ENCODE results near the gene TBC1D1. TPM values are rescaled to one million over a fixed set of nuclear protein-coding genes. Genes with fewer than 3 reads are reported as not detected.

TBC1D1 gene
- polyA plus RNA-seq, 1 donor (not counting 4 experiments of a cell fraction or from before 2014, with no cell fraction given), result 32.5 TPM

DNA sequence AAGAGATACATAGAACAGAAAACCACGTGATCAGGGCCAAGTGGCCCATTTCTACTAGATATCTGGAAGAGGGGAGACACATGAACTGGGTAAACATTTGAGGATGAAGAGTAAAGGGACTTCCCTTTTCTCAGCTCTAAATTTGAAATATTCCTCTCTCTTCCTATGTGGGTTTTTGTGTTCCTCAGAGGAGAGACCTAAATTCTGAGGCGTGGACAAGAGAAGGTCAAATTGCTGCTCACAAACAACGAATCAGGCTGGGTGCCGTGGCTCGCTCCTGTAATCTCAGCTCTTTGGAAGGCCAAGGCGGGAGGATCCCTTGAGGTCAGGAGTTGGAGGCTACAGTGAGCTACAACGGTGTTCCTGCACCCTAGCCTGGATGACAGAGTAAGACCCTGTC lies 285.3 kb downstream of the TBC1D1 start:
- Histone ChIP-seq H3K9ac (ENCODE audit: control insufficient read depth, extremely low read depth, insufficient read depth, low read length) (no peak overlapping the region), H3K36me3 (ENCODE audit: control insufficient read depth in 2 of 2, extremely low read depth in 1 of 2, insufficient read depth in 2 of 2, low read length in 2 of 2) (no peaks in the 10 kb centered on the region), H3K4me1 (ENCODE audit: control insufficient read depth, extremely low read depth, insufficient read depth, low read length) (peaks cover 45% of the 10 kb centered on the region), H3K27me3 (ENCODE audit: control insufficient read depth, extremely low read depth, insufficient read depth, low read length) (no peaks in the 10 kb centered on the region), H2AFZ (ENCODE audit: control insufficient read depth, low read length) (no peak overlapping the region), H3K9me3 (ENCODE audit: control insufficient read depth, low read depth, low read length) (no peaks in the 10 kb centered on the region), H3K4me3 (ENCODE audit: control insufficient read depth in 2 of 3, extremely low read depth in 1 of 3, insufficient read depth in 2 of 3, low read depth in 1 of 3, low read length in 3 of 3) (no peak overlapping the region), H3K27ac (ENCODE audit: control insufficient read depth, insufficient read depth, low read length) (no peak overlapping the region), H3K79me2 (ENCODE audit: control insufficient read depth, insufficient read depth, low read length) (no peaks in the 10 kb centered on the region), H3K4me2 (ENCODE audit: control insufficient read depth, extremely low read depth, insufficient read depth, low read depth, low read length) (no peak overlapping the region), H4K20me1 (ENCODE audit: control insufficient read depth, extremely low read depth, insufficient read depth, low read length) (no peaks in the 10 kb centered on the region), H3K9me1 (ENCODE audit: control insufficient read depth, extremely low read depth, insufficient read depth, low read length) (no peaks in the 10 kb centered on the region)
- DNase-seq (ENCODE audit: low read depth, low spot score) (no peak), FAIRE-seq (no peak)
- dilution Hi-C loops (cut with MboI; ENCODE audit: extremely low pct_ligation_motif_present, low sequenced_read_pairs), result no loop called here
- no peak for TF ChIP-seq EZH2 (IDR thresholded peaks at IDR 0.05; ENCODE audit: low read length)
- TF ChIP-seq, protein P1, sequence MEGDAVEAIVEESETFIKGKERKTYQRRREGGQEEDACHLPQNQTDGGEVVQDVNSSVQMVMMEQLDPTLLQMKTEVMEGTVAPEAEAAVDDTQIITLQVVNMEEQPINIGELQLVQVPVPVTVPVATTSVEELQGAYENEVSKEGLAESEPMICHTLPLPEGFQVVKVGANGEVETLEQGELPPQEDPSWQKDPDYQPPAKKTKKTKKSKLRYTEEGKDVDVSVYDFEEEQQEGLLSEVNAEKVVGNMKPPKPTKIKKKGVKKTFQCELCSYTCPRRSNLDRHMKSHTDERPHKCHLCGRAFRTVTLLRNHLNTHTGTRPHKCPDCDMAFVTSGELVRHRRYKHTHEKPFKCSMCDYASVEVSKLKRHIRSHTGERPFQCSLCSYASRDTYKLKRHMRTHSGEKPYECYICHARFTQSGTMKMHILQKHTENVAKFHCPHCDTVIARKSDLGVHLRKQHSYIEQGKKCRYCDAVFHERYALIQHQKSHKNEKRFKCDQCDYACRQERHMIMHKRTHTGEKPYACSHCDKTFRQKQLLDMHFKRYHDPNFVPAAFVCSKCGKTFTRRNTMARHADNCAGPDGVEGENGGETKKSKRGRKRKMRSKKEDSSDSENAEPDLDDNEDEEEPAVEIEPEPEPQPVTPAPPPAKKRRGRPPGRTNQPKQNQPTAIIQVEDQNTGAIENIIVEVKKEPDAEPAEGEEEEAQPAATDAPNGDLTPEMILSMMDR (optimal IDR thresholded peaks at IDR 0.05 in 1 of 3, IDR thresholded peaks at IDR 0.05 in 1 of 3, conservative IDR thresholded peaks at IDR 0.05 in 1 of 3; ENCODE audit: extremely low read depth in 1 of 3, insufficient read depth in 2 of 3, low read length in 3 of 3), result no peak

DNA sequence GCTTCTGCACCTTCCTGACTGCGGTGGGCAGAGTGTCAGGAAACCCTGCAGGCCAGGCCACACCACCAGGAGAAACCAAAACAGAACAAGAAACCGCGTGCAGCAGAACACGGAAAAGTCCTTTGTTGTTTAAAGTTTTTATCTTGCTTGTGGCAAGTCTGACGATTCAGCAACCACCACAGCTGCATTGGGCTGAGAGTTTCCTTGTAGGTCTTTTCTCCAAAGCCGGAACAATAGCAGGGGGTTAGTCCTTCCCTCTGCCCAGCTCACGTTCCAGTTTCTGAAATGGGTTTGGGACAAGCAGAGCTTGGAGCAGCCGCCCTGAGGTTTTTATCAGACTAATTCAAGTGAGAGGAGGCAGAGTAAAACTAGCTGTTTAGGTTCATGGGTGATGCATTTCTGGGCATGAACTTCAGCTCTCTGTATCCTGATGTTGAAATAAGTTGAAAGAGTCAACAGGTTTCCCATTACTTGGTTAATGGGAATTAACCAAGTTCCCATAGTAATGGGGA lies 286.2 kb downstream of the TBC1D1 start:
- no peaks in the 10 kb centered on the region for H3K9me3 ChIP-seq (ENCODE audit: control insufficient read depth, low read depth, low read length)
- FAIRE-seq (peak; percentile 34), DNase-seq (ENCODE audit: low read depth, low spot score) (no peak)
- no peaks in the 10 kb centered on the region for H4K20me1 ChIP-seq (ENCODE audit: control insufficient read depth, extremely low read depth, insufficient read depth, low read length)
- H3K4me3 ChIP-seq (ENCODE audit: control insufficient read depth in 2 of 3, extremely low read depth in 1 of 3, insufficient read depth in 2 of 3, low read depth in 1 of 3, low read length in 3 of 3), result no peak overlapping the region
- H3K27me3 ChIP-seq (ENCODE audit: control insufficient read depth, extremely low read depth, insufficient read depth, low read length), result no peaks in the 10 kb centered on the region
- H3K4me1 ChIP-seq (ENCODE audit: control insufficient read depth, extremely low read depth, insufficient read depth, low read length), result peaks cover 45% of the 10 kb centered on the region
- no peaks in the 10 kb centered on the region for H3K9me1 ChIP-seq (ENCODE audit: control insufficient read depth, extremely low read depth, insufficient read depth, low read length)
- dilution Hi-C loops (cut with MboI; ENCODE audit: extremely low pct_ligation_motif_present, low sequenced_read_pairs), result no loop called here
- peak overlapping the region; percentile 52 for H3K4me2 ChIP-seq (ENCODE audit: control insufficient read depth, extremely low read depth, insufficient read depth, low read depth, low read length)
- peak overlapping the region; percentile 60 for H3K9ac ChIP-seq (ENCODE audit: control insufficient read depth, extremely low read depth, insufficient read depth, low read length)
- peak overlapping the region; percentile 83 for H2AFZ ChIP-seq (ENCODE audit: control insufficient read depth, low read length)
- H3K36me3 ChIP-seq (ENCODE audit: control insufficient read depth in 2 of 2, extremely low read depth in 1 of 2, insufficient read depth in 2 of 2, low read length in 2 of 2), result no peaks in the 10 kb centered on the region
- no peak for TF ChIP-seq EZH2 (IDR thresholded peaks at IDR 0.05; ENCODE audit: low read length)
- TF ChIP-seq, protein P1 (optimal IDR thresholded peaks at IDR 0.05 in 1 of 3, IDR thresholded peaks at IDR 0.05 in 1 of 3, conservative IDR thresholded peaks at IDR 0.05 in 1 of 3; ENCODE audit: extremely low read depth in 1 of 3, insufficient read depth in 2 of 3, low read length in 3 of 3), result no peak
- H3K79me2 ChIP-seq (ENCODE audit: control insufficient read depth, insufficient read depth, low read length), result no peaks in the 10 kb centered on the region
- H3K27ac ChIP-seq (ENCODE audit: control insufficient read depth, insufficient read depth, low read length), result peak overlapping the region; percentile 69

Measured in keratinocyte (primary cell).